Left ventricle myocardium inferior (tissue), 1 donor: ENCODE results near the gene OR4C11. TPM values are rescaled to one million over a fixed set of nuclear protein-coding genes. Genes with fewer than 3 reads are reported as not detected.

Experiments used
- DNase-seq: peaks from one replicate; pipeline ENCODE4 v3.0.0-alpha.2; 2020
- H3K27ac ChIP-seq: fragments of 200-600 bp; replicated peaks from 2 replicates; pipeline ENCODE4 v1.8.0; 2021
- H3K27me3 ChIP-seq: fragments of 200-600 bp; 2 replicates; pipeline ENCODE4 v1.8.0; 2021; ENCODE audit warnings: low read depth
- H3K36me3 ChIP-seq: fragments of 200-600 bp; 2 replicates; pipeline ENCODE4 v1.8.0; 2021
- H3K4me1 ChIP-seq: fragments of 200-600 bp; 2 replicates; pipeline ENCODE4 v1.8.0; 2021
- H3K4me3 ChIP-seq: fragments of 200-600 bp; 2 replicates; pipeline ENCODE4 v1.8.0; 2021; ENCODE audit warnings: mild to moderate bottlenecking, moderate library complexity
- H3K9me3 ChIP-seq: fragments of 200-600 bp; replicated peaks from 2 replicates; pipeline ENCODE4 v1.8.0; 2021
- CTCF ChIP-seq: fragments of 200-600 bp; IDR thresholded peaks from 2 replicates; pipeline ENCODE4 v1.8.0; 2021; ENCODE audit warnings: antibody characterized with exemption, mild to moderate bottlenecking, borderline replicate concordance
- intact Hi-C: fragments of 100-400 bp; cut with micrococcal nuclease; formaldehyde crosslinking; loops from one replicate; pipeline ENCODE4 v1.11.0; 2022
- total RNA-seq: library from RNA; stranded (reverse); fragmentation: NEBNext Ultra II Directional; extraction: Animal tissue kit (Norgen Biotek cat#: 25700); gene quantifications from one replicate; pipeline ENCODE4 v1.2.1, GENCODE V29; 2021
- donor health status: DM: no; HTN: yes; CAD: no; lungs with severe emphysema.

OR4C11 gene
- total RNA-seq, 1 donor from 2014 or later, result not detected

GRCh38 chr11:55624531-55624930 is 17.1 kb upstream of the OR4C11 start:
- intact Hi-C loops, result no loop called here
- no peaks in the 10 kb centered on the region for H3K36me3 ChIP-seq
- no peak overlapping the region for H3K4me3 ChIP-seq
- H3K27me3 ChIP-seq, result no peaks in the 10 kb centered on the region
- no peak for TF ChIP-seq CTCF
- no peak for DNase-seq
- no peak overlapping the region for H3K27ac ChIP-seq
- H3K4me1 ChIP-seq, result no peaks in the 10 kb centered on the region
- peaks cover 75% of the 10 kb centered on the region for H3K9me3 ChIP-seq

- Histone ChIP-seq H3K9me3 (peaks cover 39% of the 10 kb centered on the region), H3K36me3 (no peaks in the 10 kb centered on the region), H3K4me1 (no peaks in the 10 kb centered on the region), H3K27me3 (no peaks in the 10 kb centered on the region), H3K27ac (no peak overlapping the region), H3K4me3 (no peak overlapping the region)
- intact Hi-C loops, result no loop called here
- no peak for TF ChIP-seq CTCF
- DNase-seq, result no peak
These were observed 34.9 kb downstream of the OR4C11 start for GRCh38 chr11:55572548-55572947.

GRCh38 chr11:55571828-55572227 is 35.6 kb downstream of the OR4C11 start, which contains the start of gene OR4C16:
OR4C16 (plus strand) TSS chr11:55572128; CDS start chr11:55572128, 0 bp downstream.
- Histone ChIP-seq H3K36me3 (no peaks in the 10 kb centered on the region), H3K4me3 (no peak within 1 kb of the TSS), H3K4me1 (no peaks in the 10 kb centered on the region), H3K27ac (no peak within 1 kb of the TSS), H3K27me3 (no peaks in the 10 kb centered on the region), H3K9me3 (peaks cover 35% of the 10 kb centered on the region)
- TF ChIP-seq CTCF, result no peak
- no peak for DNase-seq
- intact Hi-C loops, result no loop called here

- TF ChIP-seq CTCF, result no peak
These were observed 53.3 kb downstream of the OR4C11 start, which contains the start of gene OR4C15 for GRCh38 chr11:55554169-55554568. OR4C15 (plus strand) TSS chr11:55554469; CDS start chr11:55554469, 0 bp downstream.

More at GRCh38 chr11:55554169-55554568, 53.3 kb downstream of the OR4C11 start, which contains the start of gene OR4C15:
- DNase-seq, result no peak
- H3K36me3 ChIP-seq, result no peaks in the 10 kb centered on the region
- intact Hi-C loops, result no loop called here
- no peaks in the 10 kb centered on the region for H3K4me1 ChIP-seq
- peaks cover 10% of the 10 kb centered on the region for H3K9me3 ChIP-seq
- no peak within 1 kb of the TSS for H3K4me3 ChIP-seq
- H3K27me3 ChIP-seq, result no peaks in the 10 kb centered on the region
- no peak within 1 kb of the TSS for H3K27ac ChIP-seq

Other genes starting within 250 kb of the OR4C11 start
- not detected for gene OR4A15, start 239.7 kb downstream of the OR4C11 start, total RNA-seq
- not detected for gene OR4C15, start 53.2 kb downstream of the OR4C11 start, total RNA-seq
- not detected for gene OR4C16, start 35.5 kb downstream of the OR4C11 start, total RNA-seq
- gene OR4P4, start 27.5 kb upstream of the OR4C11 start, total RNA-seq, result not detected
- gene OR4S2, start 40.7 kb upstream of the OR4C11 start, total RNA-seq, result not detected
- gene OR4C6, start 54.6 kb upstream of the OR4C11 start, total RNA-seq, result not detected
- not detected for gene OR5D13, start 165.8 kb upstream of the OR4C11 start, total RNA-seq
- not detected for gene OR5D14, start 187.9 kb upstream of the OR4C11 start, total RNA-seq
- gene OR5L1, start 203.7 kb upstream of the OR4C11 start, total RNA-seq, result not detected
- gene OR5D18, start 212.0 kb upstream of the OR4C11 start, total RNA-seq, result not detected
- not detected for gene OR5L2, start 219.6 kb upstream of the OR4C11 start, total RNA-seq
- not detected for gene OR5D16, start 231.1 kb upstream of the OR4C11 start, total RNA-seq